ENCODE results near the gene STAM2. TPM values are rescaled to one million over a fixed set of nuclear protein-coding genes. Genes with fewer than 3 reads are reported as not detected.
"Not testable (repeated sequence)": the region's sequence is repeated elsewhere in the genome, so short reads cannot be mapped to it uniquely, and the experiment has no call there.

STAM2 gene
- total and polyA plus RNA-seq, 2 of the 13 experiments (the other 11 are each of a cell fraction or from before 2014, with no cell fraction given) = 14.7 to 24.1 TPM

GRCh38 chr2:152198499-152198898, 22.9 kb upstream of the STAM2 start:
- peak; percentile 20; the same call in 1 of the 2 replicates for TF ChIP-seq SP5 (CRISPR knock-in tag; IDR thresholded peaks at IDR 0.05; ENCODE audit: borderline replicate concordance, low read depth)
- no peak for TF ChIP-seq GATAD1 (CRISPR knock-in tag; IDR thresholded peaks at IDR 0.05)
- peak; percentile 87 for TF ChIP-seq BCL6 (CRISPR knock-in tag; IDR thresholded peaks at IDR 0.05)

GRCh38 chr2:152197508-152198284, 22.1 kb upstream of the STAM2 start:
- H3K27me3 ChIP-seq (ENCODE audit: control insufficient read depth in 1 of 2, insufficient read depth in 2 of 2, low read length in 2 of 2); H3K9ac ChIP-seq (ENCODE audit: insufficient read depth, low read depth, low read length); in situ Hi-C loops (cut with HindIII; ENCODE audit: extremely low pct_ligation_motif_present, low pct_unique_long_range_greater_than_20kb); H3K9me3 ChIP-seq (ENCODE audit: low read length); CTCF ChIA-PET (ENCODE audit: low intra/inter-chr PET ratio, low total read pairs); H3K4me3 ChIP-seq (replicated peaks in 1 of 3; ENCODE audit: insufficient read depth in 1 of 3, low read depth in 2 of 3, low read length in 3 of 3); H2AFZ ChIP-seq (ENCODE audit: low read length); H3K79me2 ChIP-seq (ENCODE audit: insufficient read depth, low read length); H3K27ac ChIP-seq (ENCODE audit: extremely low read length, insufficient read depth, low read length); DNase-seq (ENCODE audit: low spot score); intact Hi-C loops (cut with micrococcal nuclease; ENCODE audit: unreplicated experiment); H3K4me2 ChIP-seq (ENCODE audit: low read depth, low read length); POLR2A ChIA-PET; H4K20me1 ChIP-seq (ENCODE audit: insufficient read depth, low read length); FAIRE-seq; H3K36me3 ChIP-seq (replicated peaks in 1 of 2; ENCODE audit: control insufficient read depth in 1 of 2, insufficient read depth in 2 of 2, low read length in 2 of 2); ATAC-seq; BruUV-seq (replicated peaks): not testable (repeated sequence)
- H3K4me1 ChIP-seq (ENCODE audit: insufficient read depth, low read length) = peaks cover 23% of the 10 kb centered on the region
- WGBS (ENCODE audit: low lambda C conversion rate) = 25% methylated on average over 1 of the region's 1 CpG

More at GRCh38 chr2:152198499-152198898, 22.9 kb upstream of the STAM2 start:
- BruUV-seq (replicated peaks) = no TSS peak
- intact Hi-C loops (cut with micrococcal nuclease; ENCODE audit: unreplicated experiment) = no loop called here
- ChIA-PET CTCF (ENCODE audit: low intra/inter-chr PET ratio, low total read pairs) (no interaction called here), POLR2A (no interaction called here)
- no peaks in the 10 kb centered on the region for H3K9me3 ChIP-seq (ENCODE audit: low read length)
- in situ Hi-C loops (cut with HindIII; ENCODE audit: extremely low pct_ligation_motif_present, low pct_unique_long_range_greater_than_20kb) = no loop called here
- DNase-seq (ENCODE audit: low spot score) (peak; percentile 56), FAIRE-seq (no peak), ATAC-seq (peak; percentile 47)
- H3K4me1 ChIP-seq (ENCODE audit: insufficient read depth, low read length) = peaks cover 15% of the 10 kb centered on the region
- H3K9ac ChIP-seq (ENCODE audit: insufficient read depth, low read depth, low read length) = no peak overlapping the region
- H3K4me3 ChIP-seq (replicated peaks in 1 of 3; ENCODE audit: insufficient read depth in 1 of 3, low read depth in 2 of 3, low read length in 3 of 3) = no peak overlapping the region
- H3K27ac ChIP-seq (ENCODE audit: extremely low read length, insufficient read depth, low read length) = no peak overlapping the region
- 28% methylated on average over 2 of the region's 2 CpGs for WGBS (ENCODE audit: low lambda C conversion rate)
- no peak overlapping the region for H2AFZ ChIP-seq (ENCODE audit: low read length)
- no peaks in the 10 kb centered on the region for H3K79me2 ChIP-seq (ENCODE audit: insufficient read depth, low read length)
- H3K36me3 ChIP-seq (replicated peaks in 1 of 2; ENCODE audit: control insufficient read depth in 1 of 2, insufficient read depth in 2 of 2, low read length in 2 of 2) = no peaks in the 10 kb centered on the region
- no peak overlapping the region for H3K4me2 ChIP-seq (ENCODE audit: low read depth, low read length)
- 0 out of 5 replicates have a peak, but pooled peaks cover 0 to 5% of the 10 kb centered on the region in 2 experiments for H3K27me3 ChIP-seq (ENCODE audit: control insufficient read depth in 1 of 2, insufficient read depth in 2 of 2, low read length in 2 of 2)
- no peaks in the 10 kb centered on the region for H4K20me1 ChIP-seq (ENCODE audit: insufficient read depth, low read length)
